ENCODE data around the gene GPR107.

Gene GPR107

DNA sequence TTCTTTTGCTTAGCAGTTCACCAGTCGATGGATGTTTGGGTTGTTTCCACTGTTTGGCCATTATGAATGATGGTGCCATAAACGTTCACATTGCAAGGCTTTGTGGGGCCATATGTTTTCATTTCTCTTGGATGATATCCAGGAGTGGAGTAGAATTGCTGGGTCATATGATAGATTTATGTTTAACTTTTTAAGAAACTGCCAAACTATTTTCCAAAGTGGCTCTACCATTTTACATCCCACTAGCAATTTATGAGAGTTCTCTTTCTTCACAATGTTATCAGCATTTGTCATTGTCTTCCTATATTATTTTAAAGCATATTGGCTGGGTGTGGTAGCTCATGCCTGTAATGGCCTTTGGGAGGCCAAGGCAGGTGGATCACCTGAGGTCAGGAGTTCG is 5.2 kb downstream of the GPR107 start:
- Histone ChIP-seq H3K4me3 (ENCODE audit: low read depth, low read length) (no peak overlapping the region), H4K8ac (ENCODE audit: low read depth, low read length) (no peak overlapping the region), H2BK5ac (ENCODE audit: low read depth, low read length, poor library complexity) (no peak overlapping the region), H3K9me3 (ENCODE audit: insufficient read depth, low read depth, low read length) (no peaks in the 10 kb centered on the region), H3K36me3 (ENCODE audit: control insufficient read depth in 1 of 2, insufficient read depth in 2 of 2, low read length in 2 of 2) (peaks cover 4 to 5% of the 10 kb centered on the region in 2 experiments), H3K27me3 (ENCODE audit: insufficient read depth, low read length) (no peaks in the 10 kb centered on the region), H3K4me1 (ENCODE audit: control insufficient read depth in 1 of 2, insufficient read depth in 2 of 2, low read length in 2 of 2) (peaks cover 0 to 3% of the 10 kb centered on the region in 2 experiments), H3K23ac (ENCODE audit: low read length) (no peak overlapping the region), H3K79me2 (ENCODE audit: control insufficient read depth, insufficient read depth, low read length, poor library complexity) (peaks cover 4% of the 10 kb centered on the region), H3K4ac (ENCODE audit: low read depth, low read length) (no peak overlapping the region), H4K91ac (ENCODE audit: low read depth, low read length) (no peak overlapping the region), H3K79me1 (ENCODE audit: low read length) (peaks cover 4% of the 10 kb centered on the region), H2BK12ac (ENCODE audit: low read length) (no peak overlapping the region), H3K9ac (ENCODE audit: low read length) (no peak overlapping the region), H4K12ac (ENCODE audit: low read depth, low read length) (no peak overlapping the region), H2AFZ (ENCODE audit: insufficient read depth, low read length, poor library complexity) (no peak overlapping the region), H3K27ac (ENCODE audit: low read depth, low read length) (no peak overlapping the region), H3K4me2 (ENCODE audit: low read length) (no peak overlapping the region), H3K18ac (ENCODE audit: low read length) (no peak overlapping the region), H2AK5ac (ENCODE audit: low read length) (no peak overlapping the region), H2BK120ac (ENCODE audit: insufficient read depth, low read length, poor library complexity) (no peak overlapping the region), H3K14ac (ENCODE audit: low read length) (no peak overlapping the region)
- WGBS (ENCODE audit: extremely low coverage, insufficient coverage, insufficient read length), result no CpG with 5 or more reads among the region's 3 CpGs
- DNase-seq, result no peak

DNA sequence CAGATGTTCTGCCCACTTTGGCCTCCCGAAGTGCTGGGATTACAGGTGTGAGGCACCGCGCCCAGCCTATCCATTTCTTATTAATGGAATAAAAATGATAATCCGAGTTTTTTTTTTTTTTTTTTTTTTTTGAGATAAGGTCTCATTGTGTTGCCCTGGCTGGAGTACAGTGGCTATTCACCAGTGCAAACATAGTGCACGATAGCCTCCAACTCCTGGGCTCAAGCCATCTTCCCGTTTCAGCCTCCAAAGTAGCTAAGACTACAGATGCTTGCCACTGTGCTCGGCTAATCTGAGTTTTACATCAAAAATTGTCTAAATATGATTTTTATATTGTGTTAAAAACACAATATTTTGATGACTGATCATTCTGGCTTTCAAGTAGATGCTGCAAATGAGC is 6.6 kb downstream of the GPR107 start:
- no CpG with 5 or more reads among the region's 7 CpGs for WGBS (ENCODE audit: extremely low coverage, insufficient coverage, insufficient read length)
- Histone ChIP-seq H3K79me1 (ENCODE audit: low read length) (no peaks in the 10 kb centered on the region), H3K4me2 (ENCODE audit: low read length) (no peak overlapping the region)

DNA sequence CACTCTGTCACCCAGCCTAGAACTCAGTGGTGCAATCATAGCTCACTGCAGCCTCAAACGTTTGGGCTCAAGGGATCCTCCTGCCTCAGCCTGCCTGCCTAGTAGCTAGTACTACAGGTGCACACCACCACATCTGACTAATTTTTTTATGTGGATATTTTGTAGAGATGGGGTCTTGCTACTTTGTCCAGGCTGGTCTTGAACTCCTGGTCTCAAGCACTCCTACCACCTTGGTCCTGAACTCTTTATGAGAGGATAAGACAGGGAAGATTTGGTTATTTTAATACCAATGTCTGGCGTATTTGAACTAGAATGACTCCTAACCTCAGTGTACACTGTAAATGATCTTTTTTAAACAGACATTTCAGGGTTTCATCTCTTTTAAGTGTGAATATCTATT is 9.0 kb downstream of the GPR107 start:
- Histone ChIP-seq H3K79me1 (ENCODE audit: low read length) (no peaks in the 10 kb centered on the region), H2AFZ (ENCODE audit: insufficient read depth, low read length, poor library complexity) (no peak overlapping the region), H3K9me3 (ENCODE audit: insufficient read depth, low read depth, low read length) (no peaks in the 10 kb centered on the region), H2BK12ac (ENCODE audit: low read length) (no peak overlapping the region), H3K4me2 (ENCODE audit: low read length) (no peak overlapping the region), H3K79me2 (ENCODE audit: control insufficient read depth, insufficient read depth, low read length, poor library complexity) (no peaks in the 10 kb centered on the region), H3K27me3 (ENCODE audit: insufficient read depth, low read length) (no peaks in the 10 kb centered on the region), H3K18ac (ENCODE audit: low read length) (no peak overlapping the region), H4K12ac (ENCODE audit: low read depth, low read length) (no peak overlapping the region), H4K91ac (ENCODE audit: low read depth, low read length) (no peak overlapping the region), H3K14ac (ENCODE audit: low read length) (no peak overlapping the region), H3K9ac (ENCODE audit: low read length) (no peak overlapping the region), H2BK5ac (ENCODE audit: low read depth, low read length, poor library complexity) (no peak overlapping the region), H2AK5ac (ENCODE audit: low read length) (no peak overlapping the region), H3K36me3 (ENCODE audit: control insufficient read depth in 1 of 2, insufficient read depth in 2 of 2, low read length in 2 of 2) (peaks cover 4 to 5% of the 10 kb centered on the region in 2 experiments), H2BK120ac (ENCODE audit: insufficient read depth, low read length, poor library complexity) (no peak overlapping the region), H3K4me3 (ENCODE audit: low read depth, low read length) (no peak overlapping the region), H3K27ac (ENCODE audit: low read depth, low read length) (no peak overlapping the region), H3K23ac (ENCODE audit: low read length) (no peak overlapping the region), H4K8ac (ENCODE audit: low read depth, low read length) (no peak overlapping the region), H3K4ac (ENCODE audit: low read depth, low read length) (no peak overlapping the region), H3K4me1 (ENCODE audit: control insufficient read depth in 1 of 2, insufficient read depth in 2 of 2, low read length in 2 of 2) (peaks cover 0 to 4% of the 10 kb centered on the region in 2 experiments)
- no CpG with 5 or more reads among the region's 2 CpGs for WGBS (ENCODE audit: extremely low coverage, insufficient coverage, insufficient read length)
- DNase-seq, result no peak

More for the DNA sequence above, 6.6 kb downstream of the GPR107 start:
- Histone ChIP-seq H3K4me3 (ENCODE audit: low read depth, low read length) (no peak overlapping the region), H4K8ac (ENCODE audit: low read depth, low read length) (no peak overlapping the region), H4K12ac (ENCODE audit: low read depth, low read length) (no peak overlapping the region), H3K14ac (ENCODE audit: low read length) (no peak overlapping the region), H3K9me3 (ENCODE audit: insufficient read depth, low read depth, low read length) (no peaks in the 10 kb centered on the region), H2AFZ (ENCODE audit: insufficient read depth, low read length, poor library complexity) (no peak overlapping the region), H3K27ac (ENCODE audit: low read depth, low read length) (no peak overlapping the region), H2BK5ac (ENCODE audit: low read depth, low read length, poor library complexity) (no peak overlapping the region), H3K18ac (ENCODE audit: low read length) (no peak overlapping the region), H2AK5ac (ENCODE audit: low read length) (no peak overlapping the region), H3K9ac (ENCODE audit: low read length) (no peak overlapping the region), H3K27me3 (ENCODE audit: insufficient read depth, low read length) (no peaks in the 10 kb centered on the region), H2BK12ac (ENCODE audit: low read length) (no peak overlapping the region), H3K4me1 (ENCODE audit: control insufficient read depth in 1 of 2, insufficient read depth in 2 of 2, low read length in 2 of 2) (peaks cover 0 to 4% of the 10 kb centered on the region in 2 experiments), H3K79me2 (ENCODE audit: control insufficient read depth, insufficient read depth, low read length, poor library complexity) (no peaks in the 10 kb centered on the region), H3K4ac (ENCODE audit: low read depth, low read length) (no peak overlapping the region), H2BK120ac (ENCODE audit: insufficient read depth, low read length, poor library complexity) (no peak overlapping the region), H3K23ac (ENCODE audit: low read length) (no peak overlapping the region), H4K91ac (ENCODE audit: low read depth, low read length) (no peak overlapping the region), H3K36me3 (ENCODE audit: control insufficient read depth in 1 of 2, insufficient read depth in 2 of 2, low read length in 2 of 2) (peaks cover 4 to 5% of the 10 kb centered on the region in 2 experiments)
- DNase-seq, result no peak

DNA sequence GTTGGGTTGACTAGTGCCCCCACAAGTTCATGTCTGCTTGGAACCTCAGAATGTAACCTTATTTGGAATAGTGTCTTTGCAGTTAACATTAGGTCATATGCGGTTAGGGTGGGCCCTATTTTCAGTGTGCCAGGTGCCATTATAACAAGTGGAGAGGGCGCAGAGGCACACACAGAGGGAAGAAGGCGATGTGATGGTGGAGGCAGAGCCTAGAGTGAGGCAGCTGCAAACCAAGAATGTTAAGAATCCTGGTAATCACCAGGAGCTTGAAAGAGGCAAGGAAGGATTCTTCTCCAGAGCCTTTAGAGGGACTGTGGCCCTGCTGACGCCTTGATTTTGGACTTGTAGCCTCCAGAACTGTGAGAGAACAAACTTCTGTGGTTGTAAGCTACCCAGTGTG is 10.9 kb downstream of the GPR107 start:
- Histone ChIP-seq H4K12ac (ENCODE audit: low read depth, low read length) (no peak overlapping the region), H4K8ac (ENCODE audit: low read depth, low read length) (no peak overlapping the region), H3K4me3 (ENCODE audit: low read depth, low read length) (no peak overlapping the region), H2AK5ac (ENCODE audit: low read length) (no peak overlapping the region), H2BK120ac (ENCODE audit: insufficient read depth, low read length, poor library complexity) (no peak overlapping the region), H3K18ac (ENCODE audit: low read length) (no peak overlapping the region), H2BK12ac (ENCODE audit: low read length) (no peak overlapping the region), H3K79me1 (ENCODE audit: low read length) (no peaks in the 10 kb centered on the region), H3K23ac (ENCODE audit: low read length) (no peak overlapping the region), H3K4me2 (ENCODE audit: low read length) (no peak overlapping the region), H3K79me2 (ENCODE audit: control insufficient read depth, insufficient read depth, low read length, poor library complexity) (no peaks in the 10 kb centered on the region), H3K14ac (ENCODE audit: low read length) (no peak overlapping the region), H3K4ac (ENCODE audit: low read depth, low read length) (no peak overlapping the region), H3K9ac (ENCODE audit: low read length) (no peak overlapping the region), H3K27ac (ENCODE audit: low read depth, low read length) (no peak overlapping the region), H3K27me3 (ENCODE audit: insufficient read depth, low read length) (no peaks in the 10 kb centered on the region), H2AFZ (ENCODE audit: insufficient read depth, low read length, poor library complexity) (no peak overlapping the region), H3K9me3 (ENCODE audit: insufficient read depth, low read depth, low read length) (no peaks in the 10 kb centered on the region), H2BK5ac (ENCODE audit: low read depth, low read length, poor library complexity) (no peak overlapping the region), H3K4me1 (ENCODE audit: control insufficient read depth in 1 of 2, insufficient read depth in 2 of 2, low read length in 2 of 2) (peaks cover 0 to 4% of the 10 kb centered on the region in 2 experiments), H4K91ac (ENCODE audit: low read depth, low read length) (no peak overlapping the region), H3K36me3 (ENCODE audit: control insufficient read depth in 1 of 2, insufficient read depth in 2 of 2, low read length in 2 of 2) (peaks cover 0 to under 1% of the 10 kb centered on the region in 2 experiments)
- no CpG with 5 or more reads among the region's 4 CpGs for WGBS (ENCODE audit: extremely low coverage, insufficient coverage, insufficient read length)
- DNase-seq, result peak; percentile 41 to 62

Measured in trophoblast cell (in vitro differentiated cells and primary cell).